Measurements from ENCODE around the gene PUM2. TPM values are rescaled to one million over a fixed set of nuclear protein-coding genes. Genes with fewer than 3 reads are reported as not detected.

Gene PUM2
- total RNA-seq, 1 donor from 2014 or later = 122 TPM

- no peak for TF ChIP-seq CTCF (IDR thresholded peaks at IDR 0.05; ENCODE audit: unreplicated experiment)
- no peak overlapping the region for H3K27ac Mint-ChIP-seq
Measured at GRCh38 chr2:20366672-20367116, 16.1 kb upstream of the PUM2 start.

DNA sequence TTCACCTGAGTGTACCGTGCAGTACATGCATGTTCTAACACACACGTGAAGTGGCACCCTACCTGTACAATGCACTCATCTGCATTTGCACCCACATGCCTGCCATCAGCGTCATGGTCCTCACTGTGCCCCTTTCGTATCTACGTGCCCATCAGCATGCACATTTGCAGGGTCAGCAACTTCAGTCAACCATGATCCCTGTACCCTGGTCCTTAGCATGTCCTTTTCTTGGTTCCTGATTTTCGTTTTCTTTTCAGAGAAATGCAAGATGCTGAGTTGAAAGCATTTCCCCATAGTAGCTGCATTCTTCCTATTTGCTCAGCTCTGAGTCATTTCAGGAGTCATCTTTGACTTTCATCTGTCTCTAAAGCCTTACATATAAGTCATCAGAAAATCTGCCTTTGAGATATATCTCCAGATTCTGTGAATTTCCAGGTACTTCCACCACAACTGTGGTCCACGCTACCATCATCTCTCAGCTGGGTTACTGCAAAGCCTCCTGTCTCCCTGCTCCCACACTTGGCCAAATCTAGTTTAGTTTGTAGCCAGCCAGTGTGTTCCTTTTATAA is 14.7 kb upstream of the PUM2 start:
- peaks cover 11% of the 10 kb centered on the region for H3K4me1 Mint-ChIP-seq
- H3K9me3 Mint-ChIP-seq = peaks cover 8% of the 10 kb centered on the region
- no peak overlapping the region for H3K27ac Mint-ChIP-seq
- TF ChIP-seq CTCF (IDR thresholded peaks at IDR 0.05; ENCODE audit: unreplicated experiment) = no peak
- no peaks in the 10 kb centered on the region for H3K27me3 Mint-ChIP-seq (ENCODE audit: low read depth)
- H3K4me3 Mint-ChIP-seq = no peak overlapping the region
- no peaks in the 10 kb centered on the region for H3K36me3 Mint-ChIP-seq
- DNase-seq (ENCODE audit: low spot score in 2 of 2, unreplicated experiment in 2 of 2) = no peak

More at GRCh38 chr2:20366672-20367116, 16.1 kb upstream of the PUM2 start:
- no peak for DNase-seq (ENCODE audit: low spot score in 2 of 2, unreplicated experiment in 2 of 2)
- Mint-ChIP-seq H3K4me3 (no peak overlapping the region), H3K4me1 (peaks cover 11% of the 10 kb centered on the region), H3K9me3 (peaks cover 14% of the 10 kb centered on the region), H3K36me3 (no peaks in the 10 kb centered on the region), H3K27me3 (ENCODE audit: low read depth) (no peaks in the 10 kb centered on the region)

DNA sequence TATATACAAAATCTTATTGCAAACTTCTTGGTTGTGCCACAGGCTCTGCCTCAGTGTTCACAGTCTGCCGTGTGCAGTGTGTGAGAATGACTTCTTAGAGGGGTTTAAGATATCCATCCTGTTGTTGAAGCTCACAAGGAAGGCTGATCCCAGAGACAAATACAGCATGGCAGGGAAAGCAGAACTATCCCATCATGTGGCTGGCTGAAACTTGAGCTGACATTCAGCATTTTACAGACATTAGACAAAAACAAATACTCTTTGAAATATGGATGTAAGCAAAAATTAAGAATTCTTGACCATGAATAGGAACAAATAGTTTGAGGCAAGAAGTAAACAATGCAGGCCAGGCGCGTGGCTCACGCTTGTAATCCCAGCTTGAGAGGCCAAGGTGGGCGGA is 12.9 kb upstream of the PUM2 start:
- Mint-ChIP-seq H3K4me1 (no peaks in the 10 kb centered on the region), H3K27ac (no peak overlapping the region), H3K36me3 (no peaks in the 10 kb centered on the region), H3K27me3 (ENCODE audit: low read depth) (no peaks in the 10 kb centered on the region), H3K4me3 (no peak overlapping the region), H3K9me3 (peaks cover 8% of the 10 kb centered on the region)
- no peak for TF ChIP-seq CTCF (IDR thresholded peaks at IDR 0.05; ENCODE audit: unreplicated experiment)
- DNase-seq (ENCODE audit: low spot score in 2 of 2, unreplicated experiment in 2 of 2) = no peak

DNA sequence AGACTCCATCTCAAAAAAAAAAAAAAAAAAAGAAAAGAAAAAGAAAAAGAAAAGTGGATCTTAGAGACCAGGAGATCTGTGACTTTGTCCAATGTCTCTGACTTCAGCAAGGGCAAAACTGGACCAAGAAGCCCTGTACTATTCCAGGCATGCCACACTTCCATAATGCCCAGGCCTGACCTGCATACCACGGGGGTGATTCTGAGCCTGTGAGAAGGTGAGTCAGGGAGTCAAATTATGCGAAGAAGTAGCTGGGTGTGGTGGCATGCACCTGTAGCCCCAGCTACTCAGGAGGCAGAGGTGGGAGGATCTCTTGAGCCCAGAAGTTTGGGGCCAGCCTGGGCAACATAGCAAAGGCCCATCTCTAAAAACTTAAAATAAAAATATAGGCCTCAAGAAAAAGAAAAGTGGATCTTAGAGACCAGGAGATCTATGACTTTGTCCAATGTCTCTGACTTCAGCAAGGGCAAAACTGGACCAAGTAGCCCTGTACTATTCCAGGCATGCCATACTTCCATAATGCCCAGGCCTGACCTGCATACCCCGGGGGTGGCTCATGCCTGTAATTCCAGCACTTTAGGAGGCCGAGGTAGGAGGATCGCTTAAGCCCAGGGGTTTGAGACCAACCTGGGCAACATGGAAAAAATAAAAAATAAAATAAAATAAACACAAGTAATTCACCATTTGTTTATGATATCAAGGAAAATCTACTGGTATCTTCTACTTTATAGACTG is 12.2 kb upstream of the PUM2 start:
- H3K27ac Mint-ChIP-seq = no peak overlapping the region
- H3K4me3 Mint-ChIP-seq = no peak overlapping the region
- DNase-seq (ENCODE audit: low spot score in 2 of 2, unreplicated experiment in 2 of 2) = no peak
- no peaks in the 10 kb centered on the region for H3K4me1 Mint-ChIP-seq
- no peaks in the 10 kb centered on the region for H3K36me3 Mint-ChIP-seq
- no peaks in the 10 kb centered on the region for H3K27me3 Mint-ChIP-seq (ENCODE audit: low read depth)
- no peak for TF ChIP-seq CTCF (IDR thresholded peaks at IDR 0.05; ENCODE audit: unreplicated experiment)
- H3K9me3 Mint-ChIP-seq = peaks cover 4% of the 10 kb centered on the region

GRCh38 chr2:20361893-20362292 is 11.2 kb upstream of the PUM2 start:
- Mint-ChIP-seq H3K27me3 (ENCODE audit: low read depth) (no peaks in the 10 kb centered on the region), H3K4me3 (no peak overlapping the region), H3K4me1 (no peaks in the 10 kb centered on the region), H3K36me3 (no peaks in the 10 kb centered on the region), H3K9me3 (no peaks in the 10 kb centered on the region), H3K27ac (no peak overlapping the region)
- DNase-seq (ENCODE audit: low spot score in 2 of 2, unreplicated experiment in 2 of 2) = no peak
- no peak for TF ChIP-seq CTCF (IDR thresholded peaks at IDR 0.05; ENCODE audit: unreplicated experiment)
